SKM-1 treated with dmso at 0.1 percent for 144 hours (cell line): ENCODE results near the gene HECW1.
"Not testable (repeated sequence)": the region's sequence is repeated elsewhere in the genome, so short reads cannot be mapped to it uniquely, and the experiment has no call there.

ENCODE experiments used
- DNase-seq: peaks from one replicate; lab custom pipeline; 2025; ENCODE audit not compliant: unreplicated experiment; lab: John Stamatoyannopoulos, UW

The HECW1 gene

GRCh38 chr7:43345696-43346095, 233.2 kb downstream of the HECW1 start:
- not testable (repeated sequence) for DNase-seq

GRCh38 chr7:43351683-43352082, 239.2 kb downstream of the HECW1 start:
- DNase-seq = no peak

GRCh38 chr7:43353902-43354301, 241.5 kb downstream of the HECW1 start:
- no peak for DNase-seq

GRCh38 chr7:43362652-43363034, 250.2 kb downstream of the HECW1 start:
- DNase-seq = no peak

- DNase-seq = no peak
Measured at GRCh38 chr7:43363035-43363791, 250.8 kb downstream of the HECW1 start.

GRCh38 chr7:43364391-43364790, 251.9 kb downstream of the HECW1 start:
- no peak for DNase-seq

GRCh38 chr7:43372676-43373355, 260.4 kb downstream of the HECW1 start:
- no peak for DNase-seq

- no peak for DNase-seq
Measured at GRCh38 chr7:43377196-43377960, 264.9 kb downstream of the HECW1 start.

- DNase-seq = no peak
Measured at GRCh38 chr7:43379210-43379609, 266.8 kb downstream of the HECW1 start.

GRCh38 chr7:43384616-43385308, 272.3 kb downstream of the HECW1 start:
- DNase-seq = no peak

- DNase-seq = no peak
Measured at GRCh38 chr7:43385309-43385680, 272.8 kb downstream of the HECW1 start.

GRCh38 chr7:43385856-43386255, 273.4 kb downstream of the HECW1 start:
- no peak for DNase-seq

- DNase-seq = no peak
Measured at GRCh38 chr7:43387932-43388331, 275.5 kb downstream of the HECW1 start.

- DNase-seq = no peak
Measured at GRCh38 chr7:43390576-43390975, 278.1 kb downstream of the HECW1 start.

GRCh38 chr7:43391518-43391917, 279.1 kb downstream of the HECW1 start:
- DNase-seq = no peak

GRCh38 chr7:43392638-43393330, 280.3 kb downstream of the HECW1 start:
- DNase-seq = no peak

- no peak for DNase-seq
Measured at GRCh38 chr7:43394441-43395130, 282.1 kb downstream of the HECW1 start.

- DNase-seq = no peak
Measured at GRCh38 chr7:43395351-43395750, 282.9 kb downstream of the HECW1 start.

GRCh38 chr7:43396187-43396740, 283.8 kb downstream of the HECW1 start:
- DNase-seq = no peak

GRCh38 chr7:43398831-43399230, 286.4 kb downstream of the HECW1 start:
- no peak for DNase-seq
